IPS-18c (cell line): ENCODE results near the gene ARHGEF3.

Experiments used
- H3K4me3 ChIP-seq: 2 replicates; pipeline ENCODE4 v1.7.0; 2013; ENCODE audit warnings: low read depth, mild to moderate bottlenecking, low read length, moderate library complexity; ENCODE audit not compliant: insufficient read depth
- H3K9me3 ChIP-seq: one replicate; pipeline ENCODE4 v1.6.1; 2013; ENCODE audit warnings: mild to moderate bottlenecking, low read length, moderate library complexity; ENCODE audit not compliant: control insufficient read depth, insufficient read depth

Gene ARHGEF3

GRCh38 chr3:56784448-56785001 is 17.2 kb downstream of the ARHGEF3 start:
- Histone ChIP-seq H3K9me3 (no peaks in the 10 kb centered on the region), H3K4me3 (no peak overlapping the region)

- no peak overlapping the region for H3K4me3 ChIP-seq
- H3K9me3 ChIP-seq, result no peaks in the 10 kb centered on the region
Observed at GRCh38 chr3:56783644-56784447, 17.9 kb downstream of the ARHGEF3 start.

GRCh38 chr3:56782906-56783305 is 18.8 kb downstream of the ARHGEF3 start:
- no peak overlapping the region for H3K4me3 ChIP-seq
- no peaks in the 10 kb centered on the region for H3K9me3 ChIP-seq

- H3K4me3 ChIP-seq, result no peak overlapping the region
Observed at GRCh38 chr3:56782215-56782614, 19.5 kb downstream of the ARHGEF3 start.

GRCh38 chr3:56781762-56782161 is 20.0 kb downstream of the ARHGEF3 start:
- Histone ChIP-seq H3K9me3 (no peaks in the 10 kb centered on the region), H3K4me3 (no peak overlapping the region)

More at GRCh38 chr3:56782215-56782614, 19.5 kb downstream of the ARHGEF3 start:
- no peaks in the 10 kb centered on the region for H3K9me3 ChIP-seq

- no peak overlapping the region for H3K4me3 ChIP-seq
- H3K9me3 ChIP-seq, result no peaks in the 10 kb centered on the region
Observed at GRCh38 chr3:56780936-56781335, 20.8 kb downstream of the ARHGEF3 start.

GRCh38 chr3:56778893-56779292 is 22.9 kb downstream of the ARHGEF3 start:
- Histone ChIP-seq H3K9me3 (no peaks in the 10 kb centered on the region), H3K4me3 (no peak overlapping the region)

- Histone ChIP-seq H3K9me3 (no peaks in the 10 kb centered on the region), H3K4me3 (no peak overlapping the region)
Observed at GRCh38 chr3:56776556-56776950, 25.2 kb downstream of the ARHGEF3 start.

- Histone ChIP-seq H3K9me3 (no peaks in the 10 kb centered on the region), H3K4me3 (no peak overlapping the region)
Observed at GRCh38 chr3:56775838-56776555, 25.8 kb downstream of the ARHGEF3 start.

GRCh38 chr3:56775445-56775837 is 26.3 kb downstream of the ARHGEF3 start:
- Histone ChIP-seq H3K4me3 (no peak overlapping the region), H3K9me3 (no peaks in the 10 kb centered on the region)

- Histone ChIP-seq H3K9me3 (no peaks in the 10 kb centered on the region), H3K4me3 (no peak overlapping the region)
Observed at GRCh38 chr3:56773986-56774385, 27.8 kb downstream of the ARHGEF3 start.

- Histone ChIP-seq H3K4me3 (no peak overlapping the region), H3K9me3 (no peaks in the 10 kb centered on the region)
Observed at GRCh38 chr3:56772952-56773938, 28.5 kb downstream of the ARHGEF3 start.

- no peaks in the 10 kb centered on the region for H3K9me3 ChIP-seq
Observed at GRCh38 chr3:56771376-56771775, 30.4 kb downstream of the ARHGEF3 start.

GRCh38 chr3:56769116-56769707 is 32.5 kb downstream of the ARHGEF3 start:
- no peak overlapping the region for H3K4me3 ChIP-seq
- H3K9me3 ChIP-seq, result no peaks in the 10 kb centered on the region

More at GRCh38 chr3:56771376-56771775, 30.4 kb downstream of the ARHGEF3 start:
- H3K4me3 ChIP-seq, result no peak overlapping the region

- no peaks in the 10 kb centered on the region for H3K9me3 ChIP-seq
- no peak overlapping the region for H3K4me3 ChIP-seq
Observed at GRCh38 chr3:56764904-56765547, 36.7 kb downstream of the ARHGEF3 start.

GRCh38 chr3:56764184-56764583 is 37.6 kb downstream of the ARHGEF3 start:
- Histone ChIP-seq H3K9me3 (no peaks in the 10 kb centered on the region), H3K4me3 (no peak overlapping the region)
